Lower leg skin (tissue), 4 donors: Measurements from ENCODE around the gene DNMT3B. TPM values are rescaled to one million over a fixed set of nuclear protein-coding genes. Genes with fewer than 3 reads are reported as not detected.

Source experiments
- DNase-seq, 2 donors: peaks; one replicate each; pipeline ENCODE4 v3.0.0-alpha.2; 2019; ENCODE audit warnings: low spot score in 2 of 2
- H3K4me3 ChIP-seq: fragments of 200-600 bp; sonication (generic); 2 replicates; pipeline ENCODE4 v1.5.1; 2017; ENCODE audit warnings: mild to moderate bottlenecking, low read depth; ENCODE audit not compliant: poor library complexity, severe bottlenecking
- POLR2A ChIP-seq, 2 donors: fragments of 450-650 bp; IDR thresholded peaks; one replicate each; pipeline ENCODE4 v1.6.1; 2016 to 2017; ENCODE audit warnings: antibody characterized with exemption in 2 of 2, mild to moderate bottlenecking in 1 of 2, moderate library complexity in 1 of 2
- WGBS, 2 donors: methylation state at CpG; one replicate each; pipeline ENCODE4 v1.1.5; 2018; 5-methylcytosine and 5-hydroxymethylcytosine counted together
- intact Hi-C: fragments of 100-400 bp; cut with DNase I; formaldehyde crosslinking; loops from one replicate; pipeline ENCODE4 v1.15.0; 2023; ENCODE audit warnings: low total_unique reads
- total RNA-seq, 4 donors: library from RNA; depleted of rRNA; stranded (reverse); fragments of >200 nt; gene quantifications; one replicate each; pipeline ENCODE4 v1.1.0, GENCODE V29; 2016
- TF ChIP-seq, protein P1 (sequence below), 3 donors: fragments of 450-650 bp; IDR thresholded peaks; one replicate each; pipeline ENCODE4 v1.5.1; 2016; ENCODE audit warnings: antibody characterized with exemption in 3 of 3, mild to moderate bottlenecking in 3 of 3, moderate library complexity in 2 of 3

The DNMT3B gene
- total RNA-seq, 4 donors from 2014 or later: 2.0 to 3.4 (median 2.7) TPM

DNA sequence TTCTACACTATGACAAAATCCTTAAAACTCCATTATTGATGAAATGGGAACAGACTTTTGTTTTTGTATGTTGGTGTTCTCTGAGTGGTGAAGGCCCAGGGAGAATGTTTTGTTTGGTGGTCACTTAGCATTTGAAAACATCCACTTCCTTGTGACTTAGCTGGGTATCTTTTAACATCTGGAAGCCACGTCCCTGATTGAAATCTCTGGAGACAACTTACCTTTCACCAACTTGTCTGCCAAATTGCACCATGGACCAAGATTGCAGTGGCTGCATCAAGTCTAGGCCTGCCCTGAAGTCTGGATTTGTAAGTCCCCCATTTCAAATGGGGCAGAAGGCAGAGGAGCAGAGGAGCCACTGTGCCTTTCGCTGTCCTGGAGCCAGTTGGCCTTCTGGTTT is 96.0 kb downstream of the DNMT3B start:
- TF ChIP-seq, protein P1, sequence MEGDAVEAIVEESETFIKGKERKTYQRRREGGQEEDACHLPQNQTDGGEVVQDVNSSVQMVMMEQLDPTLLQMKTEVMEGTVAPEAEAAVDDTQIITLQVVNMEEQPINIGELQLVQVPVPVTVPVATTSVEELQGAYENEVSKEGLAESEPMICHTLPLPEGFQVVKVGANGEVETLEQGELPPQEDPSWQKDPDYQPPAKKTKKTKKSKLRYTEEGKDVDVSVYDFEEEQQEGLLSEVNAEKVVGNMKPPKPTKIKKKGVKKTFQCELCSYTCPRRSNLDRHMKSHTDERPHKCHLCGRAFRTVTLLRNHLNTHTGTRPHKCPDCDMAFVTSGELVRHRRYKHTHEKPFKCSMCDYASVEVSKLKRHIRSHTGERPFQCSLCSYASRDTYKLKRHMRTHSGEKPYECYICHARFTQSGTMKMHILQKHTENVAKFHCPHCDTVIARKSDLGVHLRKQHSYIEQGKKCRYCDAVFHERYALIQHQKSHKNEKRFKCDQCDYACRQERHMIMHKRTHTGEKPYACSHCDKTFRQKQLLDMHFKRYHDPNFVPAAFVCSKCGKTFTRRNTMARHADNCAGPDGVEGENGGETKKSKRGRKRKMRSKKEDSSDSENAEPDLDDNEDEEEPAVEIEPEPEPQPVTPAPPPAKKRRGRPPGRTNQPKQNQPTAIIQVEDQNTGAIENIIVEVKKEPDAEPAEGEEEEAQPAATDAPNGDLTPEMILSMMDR (IDR thresholded peaks at IDR 0.05): no peak
- TF ChIP-seq POLR2A (IDR thresholded peaks at IDR 0.05): no peak
- 61 to 66% methylated on average over 2 of the region's 2 CpGs for WGBS, 2 donors
- intact Hi-C loops: no loop called here
- DNase-seq: no peak
- H3K4me3 ChIP-seq: no peak overlapping the region

Other genes starting within 250 kb of the DNMT3B start
- gene NOL4L, start 177.1 kb upstream of the DNMT3B start, total RNA-seq: 10 to 100 TPM in 1 of 4 donors, 1 to 10 TPM in 3; 4.6 to 10.4 (median 7.0) TPM
- gene C20orf203, start 88.4 kb upstream of the DNMT3B start, total RNA-seq: under 1 TPM in 3 of 4 donors, not detected in 1; 0.13 to 0.20 (median 0.13) TPM
- gene COMMD7, start 18.9 kb upstream of the DNMT3B start, total RNA-seq: 10 to 100 TPM; 16.9 to 21.0 (median 18.7) TPM
- 10 to 100 TPM; 44.6 to 60.2 (median 52.8) TPM for gene MAPRE1, start 57.6 kb downstream of the DNMT3B start, total RNA-seq
- not detected for gene EFCAB8, start 96.5 kb downstream of the DNMT3B start, total RNA-seq
- gene SUN5, start 242.0 kb downstream of the DNMT3B start, total RNA-seq: not detected
- not detected for gene BPIFB2, start 245.3 kb downstream of the DNMT3B start, total RNA-seq